Psoas muscle (tissue), 8 donors: Measurements from ENCODE around the gene SPATA25. TPM values are rescaled to one million over a fixed set of nuclear protein-coding genes. Genes with fewer than 3 reads are reported as not detected.

Source experiments
- ATAC-seq, 4 donors: fragments of 200-7000 bp; cut with Tn5 transposase; one replicate each; pipeline ENCODE4 v1.9.1; 2020; ENCODE audit warnings: moderate library complexity in 3 of 4, mild to moderate bottlenecking in 2 of 4
- DNase-seq, 2 donors: peaks; one replicate each; pipeline ENCODE4 v3.0.0-alpha.2; 2020
- H3K27ac ChIP-seq: fragments of 200-600 bp; one replicate; pipeline ENCODE4 v1.8.0; 2022
- H3K27me3 ChIP-seq, 3 donors: fragments of 200-600 bp in 1 of 3; one replicate each; pipeline versions ENCODE4 v1.6.1 to v1.8.0; 2013 to 2022; ENCODE audit warnings: low read length in 2 of 3, mild to moderate bottlenecking in 2 of 3, moderate library complexity in 1 of 3; ENCODE audit not compliant: insufficient read depth in 3 of 3
- H3K36me3 ChIP-seq, 2 donors: fragments of 200-600 bp in 1 of 2; one replicate each; pipeline versions ENCODE4 v1.6.1 to v1.8.0; 2013 to 2022; ENCODE audit warnings: low read depth in 1 of 2, mild to moderate bottlenecking in 1 of 2, moderate library complexity in 1 of 2; ENCODE audit not compliant: insufficient read depth in 1 of 2
- H3K4me1 ChIP-seq: fragments of 200-600 bp; one replicate; pipeline ENCODE4 v1.8.0; 2022
- H3K4me3 ChIP-seq: fragments of 200-600 bp; one replicate; pipeline ENCODE4 v1.8.0; 2022; ENCODE audit warnings: mild to moderate bottlenecking
- H3K9me3 ChIP-seq: fragments of 200-600 bp; one replicate; pipeline ENCODE4 v1.8.0; 2022
- WGBS, 3 donors: extraction: QIAGEN DNeasy Blood & Tissue Kit; methylation state at CpG; one replicate each; pipeline versions ENCODE4 v1.1.6 to v1.1.7; 2013; 5-methylcytosine and 5-hydroxymethylcytosine counted together
- intact Hi-C, 2 donors: fragments of 100-400 bp; cut with DNase I; formaldehyde crosslinking; loops; one replicate each; pipeline versions ENCODE4 v1.11.0 to v1.14.2; 2022
- polyA plus RNA-seq, 3 donors: library from polyadenylated mRNA; stranded (reverse); fragments of 200-250 nt; gene quantifications; one replicate each; pipeline ENCODE4 v1.2.3, GENCODE V29; 2013
- total RNA-seq, 4 donors: library from RNA; stranded (reverse); fragmentation: NEBNext Ultra II Directional in 2 of 4; extraction: Animal tissue kit (Norgen Biotek cat#: 25700) in 2 of 4; gene quantifications; one replicate each; pipeline versions ENCODE4 v1.2.1 to v1.2.4, GENCODE V29; 2021 to 2023
- TF ChIP-seq, protein P1 (sequence below): fragments of 200-600 bp; IDR thresholded peaks from one replicate; pipeline ENCODE4 v1.8.0; 2022; ENCODE audit warnings: antibody characterized with exemption
- donor health status: healthy with polysubstance abuse.
- donor health status: DM: no; HTN: no; CAD: no; lungs with moderate emphysema.
- donor health status: Bipolar disorder and iron deficiency.
- donor health status: healthy.
- donor health status: DM: yes; HTN: yes; CAD: no.
- donor health status: DM: no; HTN: no; CAD: no.
- donor health status: DM: no; HTN: no; CAD: no.
- donor health status: DM: yes; HTN: yes; CAD: no.

Gene SPATA25
- total and polyA plus RNA-seq, 7 donors: 1.0 to 2.7 (median 1.6) TPM

DNA sequence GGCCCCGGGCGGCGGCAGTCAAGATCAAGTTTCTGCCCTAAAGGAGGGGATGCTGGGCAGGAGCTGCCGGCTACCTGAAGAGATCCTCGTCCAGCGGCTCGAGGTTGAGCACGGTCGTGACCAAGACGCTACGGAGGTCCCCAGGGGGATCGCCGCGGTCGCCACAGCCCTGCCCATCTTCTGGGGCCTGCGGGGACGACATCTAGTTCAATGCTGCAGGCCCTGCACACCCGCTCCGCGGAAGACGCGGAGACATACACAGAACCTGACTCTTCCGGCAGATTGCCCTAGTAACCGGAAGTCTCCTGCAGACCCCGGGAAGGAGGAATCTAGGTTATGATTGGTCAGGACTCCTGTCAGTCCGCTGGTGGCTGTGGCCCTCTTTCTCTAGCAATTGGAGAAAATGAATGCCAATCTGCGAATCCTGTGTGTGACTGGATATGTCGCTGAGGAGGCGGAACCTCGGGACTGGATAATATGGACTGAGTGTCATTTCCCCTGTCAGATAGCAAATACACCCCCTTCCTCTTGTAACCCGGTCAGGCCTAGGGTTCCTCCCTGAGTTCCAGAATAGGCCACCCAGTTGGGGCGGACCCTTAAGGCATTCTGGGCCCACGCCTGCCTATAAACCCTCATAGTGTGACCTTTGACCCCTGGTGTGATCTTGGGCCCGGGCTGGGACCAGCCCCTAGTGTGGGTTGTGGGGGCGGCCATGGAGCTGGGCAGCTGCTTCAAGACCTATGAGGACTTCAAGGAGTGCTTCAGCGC lies 30.1 kb downstream of the SPATA25 start, which contains the start of the genes ACOT8 and ZSWIM3:
Gene ACOT8 (minus strand): TSS at position 279 of the 768 bp plus-strand sequence. CDS start 77 bp downstream, at position 202.
Gene ZSWIM3 (plus strand): TSS at position 501 of the 768 bp plus-strand sequence. CDS start 212 bp downstream, at position 713.
- peak; percentile 96 to 98 (median 97) for ATAC-seq
- intact Hi-C loops: no loop called here
- no peaks in the 10 kb centered on the region for H3K9me3 ChIP-seq
- TF ChIP-seq, protein P1, sequence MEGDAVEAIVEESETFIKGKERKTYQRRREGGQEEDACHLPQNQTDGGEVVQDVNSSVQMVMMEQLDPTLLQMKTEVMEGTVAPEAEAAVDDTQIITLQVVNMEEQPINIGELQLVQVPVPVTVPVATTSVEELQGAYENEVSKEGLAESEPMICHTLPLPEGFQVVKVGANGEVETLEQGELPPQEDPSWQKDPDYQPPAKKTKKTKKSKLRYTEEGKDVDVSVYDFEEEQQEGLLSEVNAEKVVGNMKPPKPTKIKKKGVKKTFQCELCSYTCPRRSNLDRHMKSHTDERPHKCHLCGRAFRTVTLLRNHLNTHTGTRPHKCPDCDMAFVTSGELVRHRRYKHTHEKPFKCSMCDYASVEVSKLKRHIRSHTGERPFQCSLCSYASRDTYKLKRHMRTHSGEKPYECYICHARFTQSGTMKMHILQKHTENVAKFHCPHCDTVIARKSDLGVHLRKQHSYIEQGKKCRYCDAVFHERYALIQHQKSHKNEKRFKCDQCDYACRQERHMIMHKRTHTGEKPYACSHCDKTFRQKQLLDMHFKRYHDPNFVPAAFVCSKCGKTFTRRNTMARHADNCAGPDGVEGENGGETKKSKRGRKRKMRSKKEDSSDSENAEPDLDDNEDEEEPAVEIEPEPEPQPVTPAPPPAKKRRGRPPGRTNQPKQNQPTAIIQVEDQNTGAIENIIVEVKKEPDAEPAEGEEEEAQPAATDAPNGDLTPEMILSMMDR: no peak
- peak; percentile 87 to 93 for DNase-seq
- peak within 1 kb of the TSS; percentile 85 for H3K27ac ChIP-seq
- peak within 1 kb of the TSS; percentile 87 for H3K4me3 ChIP-seq
- WGBS, 3 donors: 0 to 1% (median 0%) methylated on average over 34 to 36 of the region's 36 CpGs
- peaks cover 24% of the 10 kb centered on the region for H3K4me1 ChIP-seq
- no peaks in the 10 kb centered on the region for H3K27me3 ChIP-seq
- peaks cover 0 to 18% of the 10 kb centered on the region in 2 donors for H3K36me3 ChIP-seq

DNA sequence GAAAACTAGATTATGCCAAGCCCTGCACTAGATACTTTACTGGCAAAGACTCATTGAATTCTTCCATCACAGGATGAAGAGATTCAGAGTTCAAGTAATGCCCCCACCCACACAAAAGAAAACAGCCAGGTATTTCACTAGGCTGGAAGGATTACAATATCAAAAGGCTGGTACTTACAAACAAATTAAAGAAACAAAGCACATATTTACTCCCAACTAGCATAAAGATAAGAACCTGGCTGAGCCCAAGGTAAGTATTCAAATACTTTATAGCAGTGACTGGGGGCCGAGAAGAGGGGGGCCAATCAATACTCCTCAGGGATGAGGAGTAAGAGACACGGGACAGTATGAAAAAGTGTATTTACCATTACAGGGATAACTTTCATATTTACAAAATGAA lies 33.9 kb downstream of the SPATA25 start:
- 70 to 80% (median 80%) methylated on average over 2 of the region's 2 CpGs for WGBS, 3 donors
- TF ChIP-seq, protein P1: no peak
- Histone ChIP-seq H3K9me3 (no peaks in the 10 kb centered on the region), H3K27me3 (no peaks in the 10 kb centered on the region), H3K36me3 (peaks cover 0 to 50% of the 10 kb centered on the region in 2 donors), H3K27ac (peak overlapping the region; percentile 1), H3K4me1 (peaks cover 24% of the 10 kb centered on the region), H3K4me3 (no peak overlapping the region)
- ATAC-seq: no peak
- intact Hi-C loops: no loop called here
- DNase-seq: no peak

DNA sequence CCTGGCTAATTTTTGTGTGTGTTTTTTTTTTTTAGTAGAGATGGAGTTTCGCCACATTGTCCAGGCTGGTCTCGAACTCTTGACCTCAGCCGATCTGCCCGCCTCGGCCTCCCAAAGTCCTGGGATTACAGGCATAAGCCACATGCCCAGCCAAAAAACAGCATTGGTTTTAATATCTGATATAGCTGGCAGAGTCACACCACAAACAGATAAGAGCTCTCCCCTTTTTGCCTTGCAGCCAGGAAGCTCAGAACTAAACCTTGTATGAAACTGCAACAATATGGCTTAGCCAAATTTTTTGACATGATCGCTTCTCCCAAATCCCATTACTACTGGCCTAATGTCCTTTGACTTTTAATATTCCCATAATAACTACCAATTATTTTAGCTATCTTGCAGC lies 35.1 kb downstream of the SPATA25 start:
- Histone ChIP-seq H3K27ac (no peak overlapping the region), H3K27me3 (no peaks in the 10 kb centered on the region), H3K4me3 (no peak overlapping the region), H3K4me1 (peaks cover 24% of the 10 kb centered on the region), H3K9me3 (no peaks in the 10 kb centered on the region), H3K36me3 (peaks cover 0 to 61% of the 10 kb centered on the region in 2 donors)
- 95 to 99% (median 97%) methylated on average over 6 of the region's 6 CpGs for WGBS, 3 donors
- DNase-seq: no peak
- TF ChIP-seq, protein P1: no peak
- intact Hi-C loops: no loop called here
- no peak for ATAC-seq

DNA sequence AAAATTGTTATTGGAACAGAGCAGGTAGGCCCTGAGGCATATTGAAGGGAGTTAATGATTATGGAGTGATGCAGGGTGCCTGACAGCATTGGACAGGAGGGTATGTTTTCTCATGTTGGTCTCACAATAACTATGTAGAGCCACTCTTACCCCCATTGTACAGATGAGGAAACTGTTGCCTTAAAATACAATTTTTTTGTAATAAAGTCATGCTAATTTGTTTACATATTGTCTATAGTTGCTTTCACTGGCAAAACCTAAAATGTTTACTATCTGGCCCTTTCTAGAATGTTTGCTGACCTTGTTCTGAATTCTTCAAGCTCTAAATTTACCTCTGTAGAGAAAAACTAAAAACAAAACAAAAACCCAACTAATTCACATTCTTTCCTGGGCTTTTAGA lies 35.9 kb downstream of the SPATA25 start:
- Histone ChIP-seq H3K27ac (no peak overlapping the region), H3K36me3 (peaks cover 0 to 69% of the 10 kb centered on the region in 2 donors), H3K4me3 (no peak overlapping the region), H3K4me1 (peaks cover 26% of the 10 kb centered on the region), H3K27me3 (no peaks in the 10 kb centered on the region), H3K9me3 (no peaks in the 10 kb centered on the region)
- DNase-seq (no peak), ATAC-seq (no peak)
- TF ChIP-seq, protein P1: no peak
- intact Hi-C loops: no loop called here
